GM19023 (cell line): ENCODE data around the gene MED12.

Experiments used
- ATAC-seq: cut with Tn5 transposase; IDR thresholded peaks from one replicate; pipeline ENCODE4 v1.9.1; 2021; ENCODE audit warnings: mild to moderate bottlenecking, moderate library complexity; ENCODE audit not compliant: unreplicated experiment

MED12 gene

GRCh38 chrX:71184803-71185495, 66.6 kb downstream of the MED12 start:
- ATAC-seq, result no peak

- no peak for ATAC-seq
These were observed 72.9 kb downstream of the MED12 start for GRCh38 chrX:71191248-71191647.
